GM20000 (cell line): ENCODE measurements around the gene HIBCH.
"Not testable (repeated sequence)": the region's sequence is repeated elsewhere in the genome, so short reads cannot be mapped to it uniquely, and the experiment has no call there.

Source experiments
- DNase-seq: peaks from one replicate; pipeline ENCODE4 v3.0.0; 2012; ENCODE audit warnings: low spot score
- CTCF ChIP-seq: IDR thresholded peaks from 2 replicates; pipeline ENCODE4 v1.5.1; 2012; ENCODE audit warnings: mild to moderate bottlenecking, control low read depth; ENCODE audit errors: extremely low read depth, missing control alignments

Gene HIBCH

GRCh38 chr2:190342611-190343010 is 23.0 kb upstream of the HIBCH start:
- no peak for TF ChIP-seq CTCF
- DNase-seq, result no peak

GRCh38 chr2:190340369-190340768 is 20.7 kb upstream of the HIBCH start:
- no peak for TF ChIP-seq CTCF
- DNase-seq, result no peak

DNA sequence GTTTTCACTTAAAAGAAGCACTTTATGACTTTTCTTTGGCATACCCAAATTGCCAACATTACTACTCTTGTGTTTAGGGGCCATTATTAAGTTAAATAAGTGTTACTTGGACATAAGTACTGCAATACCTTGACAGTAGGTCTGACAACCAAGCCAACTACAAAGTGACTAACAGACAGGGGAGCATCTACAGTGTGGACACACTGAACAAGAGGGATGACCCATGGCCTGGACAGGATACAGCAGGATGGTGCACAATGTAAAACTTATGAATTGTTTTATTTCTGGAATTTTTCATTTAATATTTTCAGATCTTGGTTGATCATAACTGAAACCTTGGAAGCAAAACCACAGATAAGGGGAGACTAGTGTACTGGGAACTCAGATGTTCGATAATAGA is 19.8 kb upstream of the HIBCH start:
- no peak for DNase-seq
- no peak for TF ChIP-seq CTCF

GRCh38 chr2:190338453-190338852 is 18.8 kb upstream of the HIBCH start:
- DNase-seq, result no peak
- no peak for TF ChIP-seq CTCF

GRCh38 chr2:190336420-190336819 is 16.8 kb upstream of the HIBCH start:
- DNase-seq, result no peak
- TF ChIP-seq CTCF, result no peak

DNA sequence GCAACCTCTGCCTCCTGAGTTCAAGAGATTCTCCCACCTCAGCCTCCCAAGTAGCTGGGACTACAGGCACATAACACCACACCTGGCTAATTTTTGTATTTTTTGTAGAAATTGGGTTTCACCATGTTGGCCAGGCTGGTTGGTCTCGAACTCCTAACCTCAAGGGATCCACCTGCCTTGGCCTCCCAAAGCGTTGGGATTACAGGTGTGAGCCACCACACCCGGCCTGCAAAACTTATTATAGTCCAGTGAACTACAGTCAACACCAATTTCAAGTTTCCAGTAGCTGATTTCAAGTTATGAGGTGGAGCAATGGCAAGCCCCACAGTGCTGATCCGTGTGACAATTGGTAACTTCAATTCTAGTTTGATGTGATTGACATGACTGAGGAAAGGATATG is 16.0 kb upstream of the HIBCH start:
- not testable (repeated sequence) for DNase-seq

GRCh38 chr2:190335225-190335559 is 15.6 kb upstream of the HIBCH start:
- TF ChIP-seq CTCF, result no peak

GRCh38 chr2:190334479-190335224 is 15.0 kb upstream of the HIBCH start:
- no peak for TF ChIP-seq CTCF
- DNase-seq, result no peak

More at GRCh38 chr2:190335225-190335559, 15.6 kb upstream of the HIBCH start:
- no peak for DNase-seq
